ENCODE data around the gene ZSCAN5B. TPM values are rescaled to one million over a fixed set of nuclear protein-coding genes. Genes with fewer than 3 reads are reported as not detected.
"Not testable (repeated sequence)": the region's sequence is repeated elsewhere in the genome, so short reads cannot be mapped to it uniquely, and the experiment has no call there.

Gene ZSCAN5B
- total and polyA plus RNA-seq, 8 donors, result 0.07 TPM; not detected in 7

DNA sequence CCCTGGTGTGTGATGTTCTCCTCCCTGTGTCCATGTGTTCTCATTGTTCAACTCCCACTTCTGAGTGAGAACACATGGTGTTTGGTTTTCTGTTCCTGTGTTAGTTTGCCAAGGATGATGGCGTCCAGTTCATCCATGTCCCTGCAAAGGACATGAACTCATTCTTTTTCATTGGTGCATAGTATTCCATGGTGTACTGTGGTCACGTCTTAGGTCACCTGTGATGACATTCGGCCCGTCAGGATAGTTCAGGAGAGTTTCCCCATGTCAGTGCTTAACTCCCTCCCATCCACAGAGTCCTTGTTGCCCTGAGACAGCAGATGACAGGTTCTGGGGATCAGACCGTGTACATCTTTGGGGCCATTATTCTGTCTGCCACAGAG, 47.9 kb downstream of the ZSCAN5B start:
- no peaks in the 10 kb centered on the region for H3K36me3 ChIP-seq
- H3K4me1 ChIP-seq, result peaks cover 35 to 43% (median 40%) of the 10 kb centered on the region in 3 donors
- DNase-seq, result no peak
- H3K4me3 ChIP-seq, result no peak overlapping the region
- no peaks in the 10 kb centered on the region for H3K27me3 ChIP-seq
- no peak for FAIRE-seq
- H3K9me3 ChIP-seq, result no peaks in the 10 kb centered on the region
- no peak for ATAC-seq
- intact Hi-C loops (cut with DNase I), result loop anchor here in 2 of 3 donors (5.0 to 10.0 kb wide), 2 partner anchors 42 to 45 kb away; no protein-coding TSS in a partner anchor
- TF ChIP-seq, protein P1, sequence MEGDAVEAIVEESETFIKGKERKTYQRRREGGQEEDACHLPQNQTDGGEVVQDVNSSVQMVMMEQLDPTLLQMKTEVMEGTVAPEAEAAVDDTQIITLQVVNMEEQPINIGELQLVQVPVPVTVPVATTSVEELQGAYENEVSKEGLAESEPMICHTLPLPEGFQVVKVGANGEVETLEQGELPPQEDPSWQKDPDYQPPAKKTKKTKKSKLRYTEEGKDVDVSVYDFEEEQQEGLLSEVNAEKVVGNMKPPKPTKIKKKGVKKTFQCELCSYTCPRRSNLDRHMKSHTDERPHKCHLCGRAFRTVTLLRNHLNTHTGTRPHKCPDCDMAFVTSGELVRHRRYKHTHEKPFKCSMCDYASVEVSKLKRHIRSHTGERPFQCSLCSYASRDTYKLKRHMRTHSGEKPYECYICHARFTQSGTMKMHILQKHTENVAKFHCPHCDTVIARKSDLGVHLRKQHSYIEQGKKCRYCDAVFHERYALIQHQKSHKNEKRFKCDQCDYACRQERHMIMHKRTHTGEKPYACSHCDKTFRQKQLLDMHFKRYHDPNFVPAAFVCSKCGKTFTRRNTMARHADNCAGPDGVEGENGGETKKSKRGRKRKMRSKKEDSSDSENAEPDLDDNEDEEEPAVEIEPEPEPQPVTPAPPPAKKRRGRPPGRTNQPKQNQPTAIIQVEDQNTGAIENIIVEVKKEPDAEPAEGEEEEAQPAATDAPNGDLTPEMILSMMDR (IDR thresholded peaks at IDR 0.05), result no peak
- H3K27ac ChIP-seq, result no peak overlapping the region
- 88 to 92% methylated on average over 5 of the region's 5 CpGs for WGBS, 2 donors

DNA sequence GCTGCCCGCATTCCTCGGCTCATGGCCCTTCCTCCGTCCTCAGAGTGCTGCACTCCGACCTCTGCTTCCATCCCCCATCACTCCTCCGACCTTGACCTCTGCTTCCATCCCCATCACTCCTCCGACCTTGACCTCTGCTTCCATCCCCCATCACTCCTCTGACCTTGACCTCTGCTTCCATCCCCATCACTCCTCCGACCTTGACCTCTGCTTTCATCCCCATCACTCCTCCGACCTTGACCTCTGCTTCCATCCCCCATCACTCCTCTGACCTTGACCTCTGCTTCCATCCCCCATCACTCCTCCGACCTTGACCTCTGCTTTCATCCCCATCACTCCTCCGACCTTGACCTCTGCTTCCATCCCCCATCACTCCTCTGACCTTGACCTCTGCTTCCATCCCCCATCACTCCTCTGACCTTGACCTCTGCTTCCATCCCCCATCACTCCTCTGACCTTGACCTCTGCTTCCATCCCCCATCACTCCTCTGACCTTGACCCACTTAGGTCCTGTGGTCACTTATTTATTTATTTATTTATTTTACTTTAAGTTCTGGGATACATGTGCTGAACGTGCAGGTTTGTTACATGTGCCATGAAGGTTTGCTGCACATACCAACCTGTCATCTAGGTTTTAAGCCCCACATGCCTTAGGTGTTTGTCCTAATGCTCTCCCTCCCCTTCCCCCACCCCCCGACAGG, 48.5 kb downstream of the ZSCAN5B start:
- H3K27me3 ChIP-seq; H3K4me3 ChIP-seq; FAIRE-seq; H3K9me3 ChIP-seq; DNase-seq; ATAC-seq; H3K36me3 ChIP-seq; intact Hi-C loops (cut with DNase I); H3K27ac ChIP-seq: not testable (repeated sequence)
- H3K4me1 ChIP-seq, result peaks cover 37 to 48% (median 45%) of the 10 kb centered on the region in 3 donors
- WGBS, 2 donors, result 92 to 93% methylated on average over 12 of the region's 12 CpGs

- no peak for FAIRE-seq
- DNase-seq, result no peak
- WGBS, 2 donors, result 94 to 96% methylated on average over 15 of the region's 15 CpGs
- H3K36me3 ChIP-seq, result no peaks in the 10 kb centered on the region
- peaks cover 41 to 52% (median 48%) of the 10 kb centered on the region in 3 donors for H3K4me1 ChIP-seq
- TF ChIP-seq, protein P1 (IDR thresholded peaks at IDR 0.05), result no peak
- no peak overlapping the region for H3K4me3 ChIP-seq
- H3K9me3 ChIP-seq, result no peaks in the 10 kb centered on the region
- ATAC-seq, result no peak
- intact Hi-C loops (cut with DNase I), result no loop called here
- H3K27ac ChIP-seq, result peak overlapping the region in 1 of 4 donors; percentile 50
- no peaks in the 10 kb centered on the region for H3K27me3 ChIP-seq
These were observed 49.5 kb downstream of the ZSCAN5B start for GRCh38 chr19:56148096-56148495.

- peak in 1 of 6 donors; percentile 76 for DNase-seq
- Histone ChIP-seq H3K36me3 (no peaks in the 10 kb centered on the region), H3K4me1 (peaks cover 47 to 52% (median 48%) of the 10 kb centered on the region in 3 donors), H3K27ac (peak overlapping the region; percentile 50 to 61 (median 54)), H3K4me3 (peak overlapping the region in 3 of 4 donors; percentile 14 to 38 (median 24)), H3K9me3 (no peaks in the 10 kb centered on the region), H3K27me3 (no peaks in the 10 kb centered on the region)
- WGBS, 2 donors, result 45 to 46% methylated on average over 22 of the region's 22 CpGs
- no peak for FAIRE-seq
- intact Hi-C loops (cut with DNase I), result no loop called here
- TF ChIP-seq, protein P1 (IDR thresholded peaks at IDR 0.05), result no peak
- peak in 3 of 4 donors; percentile 18 to 34 (median 23) for ATAC-seq
These were observed 50.3 kb downstream of the ZSCAN5B start for GRCh38 chr19:56147307-56147706.

GRCh38 chr19:56146904-56147303, 50.7 kb downstream of the ZSCAN5B start:
- Histone ChIP-seq H3K27me3 (no peaks in the 10 kb centered on the region), H3K36me3 (no peaks in the 10 kb centered on the region), H3K4me3 (peak overlapping the region in 3 of 4 donors; percentile 14 to 38 (median 24)), H3K9me3 (no peaks in the 10 kb centered on the region), H3K27ac (peak overlapping the region; percentile 50 to 61 (median 54)), H3K4me1 (peaks cover 43 to 53% (median 45%) of the 10 kb centered on the region in 3 donors)
- peak in 4 of 6 donors; percentile 60 to 86 (median 70) for DNase-seq
- peak; percentile 36 to 57 (median 41) for ATAC-seq
- WGBS, 2 donors, result 43 to 48% methylated on average over 28 to 31 of the region's 31 CpGs
- intact Hi-C loops (cut with DNase I), result no loop called here
- FAIRE-seq, result no peak
- TF ChIP-seq, protein P1 (IDR thresholded peaks at IDR 0.05), result no peak
